ENCODE measurements around the gene TP63. TPM values are rescaled to one million over a fixed set of nuclear protein-coding genes. Genes with fewer than 3 reads are reported as not detected.

The TP63 gene
- total RNA-seq, 6 experiments from 2014 or later: 0.06 to 0.55 (median 0.15) TPM; not detected in 3

DNA sequence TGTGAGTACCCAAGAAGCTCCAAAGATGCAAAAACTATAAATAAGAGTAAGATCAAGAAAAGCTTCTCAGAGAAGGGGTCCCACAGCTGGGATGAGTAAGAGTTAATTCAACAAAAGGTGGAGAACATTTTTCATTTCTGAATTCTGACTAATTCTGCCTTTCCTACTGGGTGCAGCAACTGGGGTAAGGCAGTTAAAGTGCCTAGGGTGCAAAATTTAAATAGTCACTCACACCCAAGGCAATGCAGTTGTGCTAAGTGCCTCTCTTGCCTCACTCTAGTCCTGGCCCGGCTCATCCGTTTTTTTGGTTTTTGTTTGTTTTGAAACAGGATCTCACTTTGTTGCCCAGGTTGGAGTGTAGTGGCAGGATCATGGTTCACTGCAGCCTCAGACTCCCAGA lies 240.2 kb downstream of the TP63 start:
- Histone ChIP-seq H3K27me3 (no peaks in the 10 kb centered on the region), H3K4me1 (no peaks in the 10 kb centered on the region), H3K9me3 (no peaks in the 10 kb centered on the region), H3K27ac (no peak overlapping the region), H3K36me3 (no peaks in the 10 kb centered on the region), H3K4me3 (no peak overlapping the region)
- intact Hi-C loops (cut with DNase I): no loop called here
- TF ChIP-seq POLR2A (IDR thresholded peaks at IDR 0.05): no peak
- TF ChIP-seq, protein P1, sequence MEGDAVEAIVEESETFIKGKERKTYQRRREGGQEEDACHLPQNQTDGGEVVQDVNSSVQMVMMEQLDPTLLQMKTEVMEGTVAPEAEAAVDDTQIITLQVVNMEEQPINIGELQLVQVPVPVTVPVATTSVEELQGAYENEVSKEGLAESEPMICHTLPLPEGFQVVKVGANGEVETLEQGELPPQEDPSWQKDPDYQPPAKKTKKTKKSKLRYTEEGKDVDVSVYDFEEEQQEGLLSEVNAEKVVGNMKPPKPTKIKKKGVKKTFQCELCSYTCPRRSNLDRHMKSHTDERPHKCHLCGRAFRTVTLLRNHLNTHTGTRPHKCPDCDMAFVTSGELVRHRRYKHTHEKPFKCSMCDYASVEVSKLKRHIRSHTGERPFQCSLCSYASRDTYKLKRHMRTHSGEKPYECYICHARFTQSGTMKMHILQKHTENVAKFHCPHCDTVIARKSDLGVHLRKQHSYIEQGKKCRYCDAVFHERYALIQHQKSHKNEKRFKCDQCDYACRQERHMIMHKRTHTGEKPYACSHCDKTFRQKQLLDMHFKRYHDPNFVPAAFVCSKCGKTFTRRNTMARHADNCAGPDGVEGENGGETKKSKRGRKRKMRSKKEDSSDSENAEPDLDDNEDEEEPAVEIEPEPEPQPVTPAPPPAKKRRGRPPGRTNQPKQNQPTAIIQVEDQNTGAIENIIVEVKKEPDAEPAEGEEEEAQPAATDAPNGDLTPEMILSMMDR (IDR thresholded peaks at IDR 0.05): no peak
- DNase-seq (no peak), ATAC-seq (no peak)
- 36% methylated on average over 2 of the region's 2 CpGs for WGBS (ENCODE audit: insufficient coverage, low coverage, low lambda C conversion rate, missing lambda C conversion rate)

DNA sequence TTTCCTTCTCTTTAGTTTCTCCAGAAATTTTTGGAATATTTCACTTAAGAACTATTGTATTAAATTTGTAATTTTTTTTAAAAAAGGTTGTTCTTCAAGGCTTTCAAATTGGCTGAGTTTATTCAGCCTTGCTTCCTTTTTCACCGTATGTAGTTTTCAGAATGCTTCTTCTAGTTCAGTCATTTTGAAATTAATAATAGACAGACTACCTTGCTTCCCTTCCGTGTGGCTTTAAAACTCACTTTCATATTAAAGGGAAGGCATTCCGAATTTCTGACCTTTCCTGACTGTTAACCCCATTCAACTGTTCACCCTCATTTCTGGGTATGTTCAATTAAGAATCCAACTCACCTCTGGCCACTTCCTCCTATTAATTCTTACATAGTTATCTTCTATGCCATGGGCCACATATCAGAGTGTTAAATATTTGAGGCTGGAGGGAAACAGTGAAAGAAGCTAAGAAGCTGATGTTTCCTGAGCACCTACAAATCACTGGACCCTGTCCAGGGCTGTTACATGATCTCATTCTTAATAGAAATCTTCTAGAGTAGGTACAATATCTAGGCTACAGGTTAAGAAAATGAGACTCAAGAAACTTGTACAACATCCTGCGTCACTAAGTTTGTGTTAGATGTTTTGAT lies 252.0 kb downstream of the TP63 start:
- Histone ChIP-seq H3K27ac (no peak overlapping the region), H3K27me3 (no peaks in the 10 kb centered on the region), H3K36me3 (no peaks in the 10 kb centered on the region), H3K4me1 (no peaks in the 10 kb centered on the region), H3K9me3 (no peaks in the 10 kb centered on the region), H3K4me3 (no peak overlapping the region)
- 42% methylated on average over 4 of the region's 4 CpGs for WGBS (ENCODE audit: insufficient coverage, low coverage, low lambda C conversion rate, missing lambda C conversion rate)
- DNase-seq (no peak), ATAC-seq (no peak)
- no peak for TF ChIP-seq POLR2A (IDR thresholded peaks at IDR 0.05)
- intact Hi-C loops (cut with DNase I): no loop called here

DNA sequence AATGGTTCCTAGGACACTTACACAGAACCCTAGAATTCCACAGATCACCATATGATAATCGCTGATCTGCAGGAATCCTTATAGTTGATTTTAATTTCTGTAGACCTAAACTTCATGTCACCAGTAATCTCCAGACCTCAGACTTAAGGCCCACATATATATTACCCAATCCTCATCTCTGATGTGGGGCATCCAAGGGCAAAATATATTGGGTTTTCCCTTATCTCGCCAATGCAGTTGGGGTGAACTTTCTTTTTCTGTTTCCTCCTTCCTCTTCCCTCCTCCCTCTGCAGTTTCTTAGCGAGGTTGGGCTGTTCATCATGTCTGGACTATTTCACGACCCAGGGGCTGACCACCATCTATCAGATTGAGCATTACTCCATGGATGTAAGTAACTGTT lies 259.3 kb downstream of the TP63 start:
- intact Hi-C loops (cut with DNase I): no loop called here
- ATAC-seq (no peak), DNase-seq (no peak)
- Histone ChIP-seq H3K4me3 (no peak overlapping the region), H3K27ac (no peak overlapping the region), H3K27me3 (no peaks in the 10 kb centered on the region), H3K4me1 (no peaks in the 10 kb centered on the region), H3K36me3 (no peaks in the 10 kb centered on the region), H3K9me3 (no peaks in the 10 kb centered on the region)
- TF ChIP-seq, protein P1 (IDR thresholded peaks at IDR 0.05): no peak
- TF ChIP-seq POLR2A (IDR thresholded peaks at IDR 0.05): no peak
- 45% methylated on average over 4 of the region's 4 CpGs for WGBS (ENCODE audit: insufficient coverage, low coverage, low lambda C conversion rate, missing lambda C conversion rate)

DNA sequence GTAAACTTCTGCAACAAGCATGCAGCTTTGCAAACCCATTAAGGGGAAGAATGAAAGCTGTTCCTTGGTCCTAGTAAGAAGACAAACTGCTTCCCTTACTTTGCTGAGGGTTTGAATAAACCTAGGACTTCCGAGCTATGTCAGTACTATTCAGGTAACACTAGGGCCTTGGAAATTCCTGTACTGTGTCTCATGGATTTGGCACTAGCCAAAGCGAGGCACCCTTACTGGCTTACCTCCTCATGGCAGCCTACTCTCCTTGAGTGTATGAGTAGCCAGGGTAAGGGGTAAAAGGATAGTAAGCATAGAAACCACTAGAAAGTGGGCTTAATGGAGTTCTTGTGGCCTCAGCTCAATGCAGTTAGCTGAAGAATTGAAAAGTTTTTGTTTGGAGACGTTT lies 265.3 kb downstream of the TP63 start:
- ATAC-seq (no peak), DNase-seq (no peak)
- no peaks in the 10 kb centered on the region for H3K27me3 ChIP-seq
- no peaks in the 10 kb centered on the region for H3K36me3 ChIP-seq
- no peak for TF ChIP-seq POLR2A (IDR thresholded peaks at IDR 0.05)
- TF ChIP-seq, protein P1 (IDR thresholded peaks at IDR 0.05): no peak
- intact Hi-C loops (cut with DNase I): no loop called here
- no peaks in the 10 kb centered on the region for H3K9me3 ChIP-seq
- no peak overlapping the region for H3K4me3 ChIP-seq
- WGBS (ENCODE audit: insufficient coverage, low coverage, low lambda C conversion rate, missing lambda C conversion rate): 78% methylated on average over 3 of the region's 3 CpGs
- no peak overlapping the region for H3K27ac ChIP-seq
- no peaks in the 10 kb centered on the region for H3K4me1 ChIP-seq

DNA sequence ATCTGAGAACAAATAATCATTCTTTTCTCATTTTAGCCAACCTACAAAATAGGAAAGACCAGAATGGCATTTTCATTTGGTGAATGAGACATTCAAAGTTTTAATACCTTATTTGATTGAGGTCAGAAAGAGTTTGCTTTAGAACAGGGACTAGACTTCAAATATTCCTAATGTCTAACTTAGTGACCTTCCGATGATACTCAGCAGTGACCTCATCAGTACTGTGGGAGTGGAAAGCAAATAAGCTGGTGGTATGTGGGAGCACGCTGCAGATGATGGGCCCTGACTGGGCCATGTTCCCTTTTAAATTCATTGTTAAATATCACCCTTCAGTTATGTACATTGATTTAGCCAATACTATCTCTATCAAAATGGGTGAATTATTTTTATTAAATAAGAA lies 266.2 kb downstream of the TP63 start:
- TF ChIP-seq POLR2A (IDR thresholded peaks at IDR 0.05): no peak
- TF ChIP-seq, protein P1 (IDR thresholded peaks at IDR 0.05): no peak
- no peaks in the 10 kb centered on the region for H3K4me1 ChIP-seq
- DNase-seq: no peak
- no peak overlapping the region for H3K4me3 ChIP-seq
- no peaks in the 10 kb centered on the region for H3K9me3 ChIP-seq
- H3K27ac ChIP-seq: no peak overlapping the region
- H3K27me3 ChIP-seq: no peaks in the 10 kb centered on the region
- intact Hi-C loops (cut with DNase I): no loop called here
- ATAC-seq: no peak
- H3K36me3 ChIP-seq: no peaks in the 10 kb centered on the region
- 60% methylated on average over 2 of the region's 2 CpGs for WGBS (ENCODE audit: insufficient coverage, low coverage, low lambda C conversion rate, missing lambda C conversion rate)
